IPS-20b (cell line): ENCODE data around the gene CMKLR1.

Source experiments
- H3K27ac ChIP-seq: one replicate; pipeline ENCODE4 v1.5.1; 2013; ENCODE audit warnings: low read length
- H3K27me3 ChIP-seq: 2 replicates; pipeline ENCODE4 v1.6.1; 2013; ENCODE audit warnings: mild to moderate bottlenecking, low read length, inconsistent platforms; ENCODE audit not compliant: insufficient read depth
- H3K36me3 ChIP-seq: 2 replicates; pipeline ENCODE4 v1.6.1; 2013; ENCODE audit warnings: low read depth, mild to moderate bottlenecking, inconsistent platforms, low read length, moderate library complexity; ENCODE audit not compliant: insufficient read depth
- H3K4me1 ChIP-seq: 2 replicates; pipeline ENCODE4 v1.6.1; 2013; ENCODE audit warnings: mild to moderate bottlenecking, control low read depth, inconsistent platforms, low read length, moderate library complexity; ENCODE audit not compliant: insufficient read depth
- H3K4me3 ChIP-seq: 2 replicates; pipeline ENCODE4 v1.5.1; 2013; ENCODE audit warnings: mild to moderate bottlenecking, low read length, inconsistent platforms
- H3K9ac ChIP-seq: 2 replicates; pipeline ENCODE4 v1.6.1; 2013; ENCODE audit warnings: low read depth, mild to moderate bottlenecking, inconsistent platforms, low read length, moderate library complexity
- H3K9me3 ChIP-seq: 2 replicates; pipeline ENCODE4 v1.6.1; 2013; ENCODE audit warnings: mild to moderate bottlenecking, low read depth, low read length, inconsistent platforms; ENCODE audit not compliant: insufficient read depth

The CMKLR1 gene

GRCh38 chr12:108345716-108346633, 6.9 kb upstream of the CMKLR1 start:
- no peaks in the 10 kb centered on the region for H3K36me3 ChIP-seq

GRCh38 chr12:108342985-108343384, 3.9 kb upstream of the CMKLR1 start:
- no peaks in the 10 kb centered on the region for H3K27me3 ChIP-seq
- peaks cover 3% of the 10 kb centered on the region; the same call in 1 of the 2 replicates for H3K4me1 ChIP-seq
- no peaks in the 10 kb centered on the region for H3K36me3 ChIP-seq
- H3K9ac ChIP-seq: no peak overlapping the region
- no peak overlapping the region for H3K4me3 ChIP-seq
- H3K27ac ChIP-seq: no peak overlapping the region
- no peaks in the 10 kb centered on the region for H3K9me3 ChIP-seq

More at GRCh38 chr12:108345716-108346633, 6.9 kb upstream of the CMKLR1 start:
- H3K9ac ChIP-seq: no peak overlapping the region
- H3K4me3 ChIP-seq: no peak overlapping the region
- no peaks in the 10 kb centered on the region for H3K27me3 ChIP-seq
- no peak overlapping the region for H3K27ac ChIP-seq
- no peaks in the 10 kb centered on the region for H3K4me1 ChIP-seq
- H3K9me3 ChIP-seq: no peaks in the 10 kb centered on the region

- H3K9ac ChIP-seq: no peak overlapping the region
- no peaks in the 10 kb centered on the region for H3K9me3 ChIP-seq
- H3K4me1 ChIP-seq: peaks cover 3% of the 10 kb centered on the region; the same call in 1 of the 2 replicates
- no peak overlapping the region for H3K4me3 ChIP-seq
- no peaks in the 10 kb centered on the region for H3K27me3 ChIP-seq
- H3K36me3 ChIP-seq: no peaks in the 10 kb centered on the region
- H3K27ac ChIP-seq: no peak overlapping the region
Measured at GRCh38 chr12:108341854-108342847, 3.0 kb upstream of the CMKLR1 start.

GRCh38 chr12:108341356-108341755, 2.2 kb upstream of the CMKLR1 start:
- Histone ChIP-seq H3K36me3 (no peaks in the 10 kb centered on the region), H3K4me1 (peaks cover 3% of the 10 kb centered on the region; the same call in 1 of the 2 replicates), H3K9ac (no peak overlapping the region), H3K4me3 (no peak overlapping the region), H3K27me3 (no peaks in the 10 kb centered on the region), H3K27ac (no peak overlapping the region), H3K9me3 (no peaks in the 10 kb centered on the region)

- Histone ChIP-seq H3K36me3 (no peaks in the 10 kb centered on the region), H3K4me3 (no peak overlapping the region), H3K9ac (no peak overlapping the region), H3K27me3 (no peaks in the 10 kb centered on the region), H3K4me1 (peaks cover 3% of the 10 kb centered on the region; the same call in 1 of the 2 replicates), H3K27ac (no peak overlapping the region), H3K9me3 (no peaks in the 10 kb centered on the region)
Measured at GRCh38 chr12:108340037-108340436, 926 bp upstream of the CMKLR1 start.

- Histone ChIP-seq H3K36me3 (no peaks in the 10 kb centered on the region), H3K4me1 (peaks cover 3% of the 10 kb centered on the region; the same call in 1 of the 2 replicates), H3K27me3 (no peaks in the 10 kb centered on the region), H3K9ac (no peak overlapping the region), H3K9me3 (no peaks in the 10 kb centered on the region), H3K4me3 (no peak overlapping the region), H3K27ac (no peak overlapping the region)
Measured at GRCh38 chr12:108337235-108338223, 1.6 kb downstream of the CMKLR1 start.

GRCh38 chr12:108335349-108336119, 3.6 kb downstream of the CMKLR1 start:
- Histone ChIP-seq H3K9ac (no peak overlapping the region), H3K27me3 (no peaks in the 10 kb centered on the region), H3K36me3 (no peaks in the 10 kb centered on the region), H3K4me1 (peaks cover 3% of the 10 kb centered on the region; the same call in 1 of the 2 replicates), H3K4me3 (no peak overlapping the region), H3K9me3 (no peaks in the 10 kb centered on the region), H3K27ac (no peak overlapping the region)

GRCh38 chr12:108333898-108334699, 5.0 kb downstream of the CMKLR1 start:
- Histone ChIP-seq H3K9me3 (no peaks in the 10 kb centered on the region), H3K9ac (no peak overlapping the region), H3K36me3 (no peaks in the 10 kb centered on the region), H3K27me3 (no peaks in the 10 kb centered on the region), H3K4me1 (no peaks in the 10 kb centered on the region), H3K4me3 (no peak overlapping the region), H3K27ac (no peak overlapping the region)

- Histone ChIP-seq H3K9me3 (no peaks in the 10 kb centered on the region), H3K4me3 (no peak overlapping the region), H3K9ac (no peak overlapping the region), H3K27ac (no peak overlapping the region), H3K36me3 (no peaks in the 10 kb centered on the region), H3K4me1 (no peaks in the 10 kb centered on the region), H3K27me3 (no peaks in the 10 kb centered on the region)
Measured at GRCh38 chr12:108332791-108333382, 6.2 kb downstream of the CMKLR1 start.
